GM12878 (cell line): ENCODE measurements around the gene ANGPTL2. TPM values are rescaled to one million over a fixed set of nuclear protein-coding genes. Genes with fewer than 3 reads are reported as not detected.
A peak's percentile ranks its signal among the peaks of the same experiment; 100 is the strongest.

Source experiments
- BMI1 ChIP-seq: fragments of 450-650 bp; IDR thresholded peaks from 2 replicates; pipeline ENCODE4 v1.6.1; 2016; ENCODE audit warnings: mild to moderate bottlenecking, moderate library complexity, borderline replicate concordance
- DPF2 ChIP-seq: fragments of 450-650 bp; IDR thresholded peaks from 2 replicates; pipeline ENCODE4 v1.6.1; 2017; ENCODE audit warnings: mild to moderate bottlenecking
- EP300 ChIP-seq, 2 experiments: fragments of 150-350 bp in 1 of 2; IDR thresholded peaks; 2 replicates each; pipeline ENCODE4 v1.6.1; 2011 to 2012; ENCODE audit warnings: low read depth in 2 of 2, low read length in 2 of 2, borderline replicate concordance in 1 of 2, improper control_type of control experiment in 1 of 2, inconsistent platforms in 1 of 2; ENCODE audit not compliant: control insufficient read depth in 1 of 2
- ESRRA ChIP-seq: IDR thresholded peaks from 2 replicates; pipeline ENCODE4 v1.6.1; 2012; ENCODE audit warnings: mild to moderate bottlenecking, low read length, improper control_type of control experiment
- FOS ChIP-seq: IDR thresholded peaks from 3 replicates; pipeline ENCODE4 v1.6.1; 2011; ENCODE audit warnings: borderline replicate concordance; ENCODE audit not compliant: insufficient read length; ENCODE audit errors: extremely low read depth
- HDGF ChIP-seq: fragments of 450-650 bp; IDR thresholded peaks from 2 replicates; pipeline ENCODE4 v1.6.1; 2016; ENCODE audit warnings: antibody characterized with exemption
- IKZF2 ChIP-seq, 2 experiments: fragments of 450-650 bp; IDR thresholded peaks; 2 replicates each; pipeline ENCODE4 v1.6.1; 2017; ENCODE audit warnings: mild to moderate bottlenecking in 2 of 2, moderate library complexity in 2 of 2
- NFIC ChIP-seq: IDR thresholded peaks from 2 replicates; pipeline ENCODE4 v1.6.1; 2012; ENCODE audit warnings: low read depth, mild to moderate bottlenecking, inconsistent platforms, low read length, moderate library complexity
- NR2F1 ChIP-seq: fragments of 450-650 bp; conservative IDR thresholded peaks from 2 replicates; pipeline ENCODE4 v1.6.1; 2017; ENCODE audit warnings: mild to moderate bottlenecking
- PML ChIP-seq: IDR thresholded peaks from 2 replicates; pipeline ENCODE4 v1.6.1; 2012; ENCODE audit warnings: low read length, inconsistent platforms
- POLR2AphosphoS2 ChIP-seq: IDR thresholded peaks from 2 replicates; pipeline ENCODE4 v1.6.1; 2011; ENCODE audit warnings: low read depth, mild to moderate bottlenecking, low read length, improper control_type of control experiment, moderate library complexity
- RELA ChIP-seq: fragments of 450-650 bp; IDR thresholded peaks from 2 replicates; pipeline ENCODE4 v1.8.0; 2014; ENCODE audit warnings: borderline replicate concordance; ENCODE audit not compliant: partially characterized antibody
- SP1 ChIP-seq: IDR thresholded peaks from one replicate; pipeline ENCODE4 v1.6.1; 2011; ENCODE audit warnings: low read depth, low read length
- SPI1 ChIP-seq: IDR thresholded peaks from 2 replicates; pipeline ENCODE4 v1.6.1; 2011; ENCODE audit warnings: low read depth, mild to moderate bottlenecking, low read length, moderate library complexity, borderline replicate concordance; ENCODE audit not compliant: insufficient read depth
- TBL1XR1 ChIP-seq: IDR thresholded peaks from 2 replicates; pipeline ENCODE4 v1.6.1; 2012; ENCODE audit warnings: low read depth, low read length, improper control_type of control experiment
- ZNF274 ChIP-seq: IDR thresholded peaks from one replicate; pipeline ENCODE4 v1.8.0; 2011; ENCODE audit not compliant: insufficient read length, insufficient read depth
- ZNF384 ChIP-seq: IDR thresholded peaks from 2 replicates; pipeline ENCODE4 v1.6.1; 2012; ENCODE audit warnings: low read depth, mild to moderate bottlenecking, low read length, improper control_type of control experiment, borderline replicate concordance
- polyA plus RNA-seq, 11 experiments: library from polyadenylated mRNA; depleted of rRNA in 4 of 11; unstranded in 6 of 11; stranded (reverse) in 5 of 11; fragments of >200 nt; fragmentation: Nextera tagmentation in 4 of 11; fragmentation: Illumina TruSeq in 1 of 11; extraction: Ambion mirVana in 4 of 11; extraction: Trizol in 1 of 11; gene quantifications; 1 replicate in 1 of 11; 2 replicates in 10 of 11; pipeline versions ENCODE4 v1.2.1 to v1.2.3, GENCODE V29; 2011 to 2016; ENCODE audit warnings: inconsistent platforms in 2 of 11, missing spikeins in 2 of 11, low read depth in 1 of 11
- total RNA-seq, 4 experiments: library from RNA; depleted of rRNA in 3 of 4; stranded (reverse); fragments of >200 nt in 3 of 4; fragmentation: Illumina TruSeq in 1 of 4; extraction: Trizol in 1 of 4; gene quantifications; 2 replicates each; pipeline versions ENCODE4 v1.2.1 to v1.2.3, GENCODE V29; 2013 to 2021
- TF ChIP-seq, protein P1 (sequence below): fragments of 450-650 bp; IDR thresholded peaks from 2 replicates; pipeline ENCODE4 v1.6.1; 2018; ENCODE audit warnings: mild to moderate bottlenecking, low read depth, moderate library complexity; ENCODE audit not compliant: partially characterized antibody
- TF ChIP-seq, protein P2 (sequence below): IDR thresholded peaks from 2 replicates; pipeline ENCODE4 v1.6.1; 2012; ENCODE audit warnings: mild to moderate bottlenecking, low read depth, low read length
- TF ChIP-seq, protein P3 (sequence below): IDR thresholded peaks from 2 replicates; pipeline ENCODE4 v1.6.1; 2011; ENCODE audit warnings: borderline replicate concordance, low read depth, mild to moderate bottlenecking, moderate library complexity, mixed read lengths, low read length; ENCODE audit not compliant: insufficient read depth; ENCODE audit errors: extremely low read length
- TF ChIP-seq, protein P4 (sequence below): IDR thresholded peaks from 2 replicates; pipeline ENCODE4 v1.6.1; 2011; ENCODE audit warnings: low read depth, low read length, improper control_type of control experiment, borderline replicate concordance
- TF ChIP-seq, protein P5 (sequence below): IDR thresholded peaks from 2 replicates; pipeline ENCODE4 v1.6.1; 2012; ENCODE audit warnings: low read depth, low read length, improper control_type of control experiment

The ANGPTL2 gene
- total and polyA plus RNA-seq, 10 of the 15 experiments (the other 5 are each of a cell fraction or from before 2014, with no cell fraction given), result 0.13 to 2.6 (median 0.82) TPM; not detected in 1

DNA sequence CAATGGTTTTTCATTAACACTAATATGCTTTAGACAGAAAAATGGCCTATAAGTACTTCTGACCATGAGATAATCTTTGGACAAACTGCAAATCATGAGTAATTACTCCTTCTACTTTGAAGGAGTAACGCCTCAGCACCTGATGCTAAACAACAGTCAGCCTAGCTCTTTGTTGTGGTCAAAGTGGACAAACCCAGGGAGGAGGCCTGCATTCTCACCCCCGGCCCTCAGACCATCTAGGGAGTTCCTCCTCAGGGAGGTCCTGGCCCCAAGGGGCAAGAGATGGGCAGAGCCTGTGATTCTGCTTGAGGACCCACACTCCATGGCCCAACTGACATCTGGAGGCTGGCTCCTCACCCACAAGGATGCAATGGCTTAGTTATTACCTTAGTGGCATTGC, 48.2 kb upstream of the ANGPTL2 start (continued):
- TF ChIP-seq POLR2AphosphoS2, result no peak
- peak; percentile 81 for TF ChIP-seq NR2F1
- TF ChIP-seq ZNF274, result no peak
- no peak for TF ChIP-seq TBL1XR1
- no peak for TF ChIP-seq FOS
- TF ChIP-seq, protein P1, sequence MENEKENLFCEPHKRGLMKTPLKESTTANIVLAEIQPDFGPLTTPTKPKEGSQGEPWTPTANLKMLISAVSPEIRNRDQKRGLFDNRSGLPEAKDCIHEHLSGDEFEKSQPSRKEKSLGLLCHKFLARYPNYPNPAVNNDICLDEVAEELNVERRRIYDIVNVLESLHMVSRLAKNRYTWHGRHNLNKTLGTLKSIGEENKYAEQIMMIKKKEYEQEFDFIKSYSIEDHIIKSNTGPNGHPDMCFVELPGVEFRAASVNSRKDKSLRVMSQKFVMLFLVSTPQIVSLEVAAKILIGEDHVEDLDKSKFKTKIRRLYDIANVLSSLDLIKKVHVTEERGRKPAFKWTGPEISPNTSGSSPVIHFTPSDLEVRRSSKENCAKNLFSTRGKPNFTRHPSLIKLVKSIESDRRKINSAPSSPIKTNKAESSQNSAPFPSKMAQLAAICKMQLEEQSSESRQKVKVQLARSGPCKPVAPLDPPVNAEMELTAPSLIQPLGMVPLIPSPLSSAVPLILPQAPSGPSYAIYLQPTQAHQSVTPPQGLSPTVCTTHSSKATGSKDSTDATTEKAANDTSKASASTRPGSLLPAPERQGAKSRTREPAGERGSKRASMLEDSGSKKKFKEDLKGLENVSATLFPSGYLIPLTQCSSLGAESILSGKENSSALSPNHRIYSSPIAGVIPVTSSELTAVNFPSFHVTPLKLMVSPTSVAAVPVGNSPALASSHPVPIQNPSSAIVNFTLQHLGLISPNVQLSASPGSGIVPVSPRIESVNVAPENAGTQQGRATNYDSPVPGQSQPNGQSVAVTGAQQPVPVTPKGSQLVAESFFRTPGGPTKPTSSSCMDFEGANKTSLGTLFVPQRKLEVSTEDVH, result no peak
- TF ChIP-seq EP300 (IDR thresholded peaks at IDR 0.05; ENCODE audit: borderline replicate concordance in 1 of 2, control insufficient read depth in 1 of 2, low read depth in 2 of 2, low read length in 2 of 2), result peak; percentile 49 to 78; a peak in 2 of 4 replicates
- TF ChIP-seq SPI1, result no peak
- TF ChIP-seq HDGF, result 0 out of 2 replicates have a peak, but pooled peaks have one; percentile 30
- TF ChIP-seq, protein P2, sequence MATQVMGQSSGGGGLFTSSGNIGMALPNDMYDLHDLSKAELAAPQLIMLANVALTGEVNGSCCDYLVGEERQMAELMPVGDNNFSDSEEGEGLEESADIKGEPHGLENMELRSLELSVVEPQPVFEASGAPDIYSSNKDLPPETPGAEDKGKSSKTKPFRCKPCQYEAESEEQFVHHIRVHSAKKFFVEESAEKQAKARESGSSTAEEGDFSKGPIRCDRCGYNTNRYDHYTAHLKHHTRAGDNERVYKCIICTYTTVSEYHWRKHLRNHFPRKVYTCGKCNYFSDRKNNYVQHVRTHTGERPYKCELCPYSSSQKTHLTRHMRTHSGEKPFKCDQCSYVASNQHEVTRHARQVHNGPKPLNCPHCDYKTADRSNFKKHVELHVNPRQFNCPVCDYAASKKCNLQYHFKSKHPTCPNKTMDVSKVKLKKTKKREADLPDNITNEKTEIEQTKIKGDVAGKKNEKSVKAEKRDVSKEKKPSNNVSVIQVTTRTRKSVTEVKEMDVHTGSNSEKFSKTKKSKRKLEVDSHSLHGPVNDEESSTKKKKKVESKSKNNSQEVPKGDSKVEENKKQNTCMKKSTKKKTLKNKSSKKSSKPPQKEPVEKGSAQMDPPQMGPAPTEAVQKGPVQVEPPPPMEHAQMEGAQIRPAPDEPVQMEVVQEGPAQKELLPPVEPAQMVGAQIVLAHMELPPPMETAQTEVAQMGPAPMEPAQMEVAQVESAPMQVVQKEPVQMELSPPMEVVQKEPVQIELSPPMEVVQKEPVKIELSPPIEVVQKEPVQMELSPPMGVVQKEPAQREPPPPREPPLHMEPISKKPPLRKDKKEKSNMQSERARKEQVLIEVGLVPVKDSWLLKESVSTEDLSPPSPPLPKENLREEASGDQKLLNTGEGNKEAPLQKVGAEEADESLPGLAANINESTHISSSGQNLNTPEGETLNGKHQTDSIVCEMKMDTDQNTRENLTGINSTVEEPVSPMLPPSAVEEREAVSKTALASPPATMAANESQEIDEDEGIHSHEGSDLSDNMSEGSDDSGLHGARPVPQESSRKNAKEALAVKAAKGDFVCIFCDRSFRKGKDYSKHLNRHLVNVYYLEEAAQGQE, result no peak
- TF ChIP-seq SP1, result no peak
- 0 out of 2 replicates have a peak, but pooled peaks have one; percentile 11 for TF ChIP-seq BMI1
- TF ChIP-seq ESRRA, result no peak
- TF ChIP-seq, protein P3, sequence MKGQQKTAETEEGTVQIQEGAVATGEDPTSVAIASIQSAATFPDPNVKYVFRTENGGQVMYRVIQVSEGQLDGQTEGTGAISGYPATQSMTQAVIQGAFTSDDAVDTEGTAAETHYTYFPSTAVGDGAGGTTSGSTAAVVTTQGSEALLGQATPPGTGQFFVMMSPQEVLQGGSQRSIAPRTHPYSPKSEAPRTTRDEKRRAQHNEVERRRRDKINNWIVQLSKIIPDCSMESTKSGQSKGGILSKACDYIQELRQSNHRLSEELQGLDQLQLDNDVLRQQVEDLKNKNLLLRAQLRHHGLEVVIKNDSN, result no peak
- peak; percentile 70 for TF ChIP-seq DPF2
- TF ChIP-seq, protein P4, sequence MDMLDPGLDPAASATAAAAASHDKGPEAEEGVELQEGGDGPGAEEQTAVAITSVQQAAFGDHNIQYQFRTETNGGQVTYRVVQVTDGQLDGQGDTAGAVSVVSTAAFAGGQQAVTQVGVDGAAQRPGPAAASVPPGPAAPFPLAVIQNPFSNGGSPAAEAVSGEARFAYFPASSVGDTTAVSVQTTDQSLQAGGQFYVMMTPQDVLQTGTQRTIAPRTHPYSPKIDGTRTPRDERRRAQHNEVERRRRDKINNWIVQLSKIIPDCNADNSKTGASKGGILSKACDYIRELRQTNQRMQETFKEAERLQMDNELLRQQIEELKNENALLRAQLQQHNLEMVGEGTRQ, result peak; percentile 2; the same call in 1 of the 2 replicates
- TF ChIP-seq, protein P5, sequence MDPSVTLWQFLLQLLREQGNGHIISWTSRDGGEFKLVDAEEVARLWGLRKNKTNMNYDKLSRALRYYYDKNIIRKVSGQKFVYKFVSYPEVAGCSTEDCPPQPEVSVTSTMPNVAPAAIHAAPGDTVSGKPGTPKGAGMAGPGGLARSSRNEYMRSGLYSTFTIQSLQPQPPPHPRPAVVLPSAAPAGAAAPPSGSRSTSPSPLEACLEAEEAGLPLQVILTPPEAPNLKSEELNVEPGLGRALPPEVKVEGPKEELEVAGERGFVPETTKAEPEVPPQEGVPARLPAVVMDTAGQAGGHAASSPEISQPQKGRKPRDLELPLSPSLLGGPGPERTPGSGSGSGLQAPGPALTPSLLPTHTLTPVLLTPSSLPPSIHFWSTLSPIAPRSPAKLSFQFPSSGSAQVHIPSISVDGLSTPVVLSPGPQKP, result peak; percentile 99
- peak; percentile 63 to 76; a peak in 2 of 4 replicates for TF ChIP-seq IKZF2 (IDR thresholded peaks at IDR 0.05)
- no peak for TF ChIP-seq RELA
- peak; percentile 36; the same call in 1 of the 2 replicates for TF ChIP-seq NFIC
- no peak for TF ChIP-seq PML
- no peak for TF ChIP-seq ZNF384
